Neural progenitor cell (in vitro differentiated cells): ENCODE measurements around the gene TENM3. TPM values are rescaled to one million over a fixed set of nuclear protein-coding genes. Genes with fewer than 3 reads are reported as not detected.

ENCODE experiments used
- DNase-seq: peaks from one replicate; pipeline ENCODE4 v3.0.0-alpha.2; 2016; ENCODE audit warnings: low spot score
- H2AFZ ChIP-seq: fragments of 200-600 bp; sonication (generic); replicated peaks from 2 replicates; pipeline ENCODE4 v1.6.1; 2016; ENCODE audit warnings: antibody characterized with exemption
- H3F3A ChIP-seq: fragments of 200-600 bp; sonication (generic); 2 replicates; pipeline ENCODE4 v1.6.1; 2016; ENCODE audit warnings: antibody characterized with exemption, low read depth
- H3K27ac ChIP-seq: fragments of 200-600 bp; sonication (generic); 2 replicates; pipeline ENCODE4 v1.5.1; 2016; ENCODE audit warnings: mild to moderate bottlenecking
- H3K27me3 ChIP-seq: fragments of 200-600 bp; sonication (generic); 2 replicates; pipeline ENCODE4 v1.6.1; 2016; ENCODE audit warnings: mild to moderate bottlenecking, moderate library complexity
- H3K36me3 ChIP-seq: fragments of 200-600 bp; sonication (generic); 2 replicates; pipeline ENCODE4 v1.5.1; 2016
- H3K4me1 ChIP-seq: fragments of 200-600 bp; sonication (generic); 2 replicates; pipeline ENCODE4 v1.6.1; 2016; ENCODE audit warnings: mixed run types
- H3K4me2 ChIP-seq: fragments of 200-600 bp; sonication (generic); 2 replicates; pipeline ENCODE4 v1.6.1; 2016
- H3K4me3 ChIP-seq: fragments of 200-600 bp; sonication (generic); 2 replicates; pipeline ENCODE4 v1.5.1; 2016
- H3K79me2 ChIP-seq: fragments of 200-600 bp; sonication (generic); 2 replicates; pipeline ENCODE4 v1.6.1; 2016; ENCODE audit warnings: low read depth
- H3K9ac ChIP-seq: fragments of 200-600 bp; sonication (generic); 2 replicates; pipeline ENCODE4 v1.6.1; 2016
- H3K9me3 ChIP-seq: fragments of 200-600 bp; sonication (generic); 2 replicates; pipeline ENCODE4 v1.5.1; 2016; ENCODE audit warnings: low read depth
- H4K20me1 ChIP-seq: fragments of 200-600 bp; sonication (generic); 2 replicates; pipeline ENCODE4 v1.6.1; 2016; ENCODE audit warnings: low read depth
- H3K27ac Mint-ChIP-seq: 3 replicates; pipeline ENCODE4 v1.8.0; 2021; ENCODE audit warnings: mixed read lengths
- H3K27me3 Mint-ChIP-seq: 2 replicates; pipeline ENCODE4 v1.8.0; 2022; ENCODE audit warnings: low read depth, mild to moderate bottlenecking, inconsistent platforms, moderate library complexity, mixed read lengths; ENCODE audit not compliant: insufficient read depth
- H3K36me3 Mint-ChIP-seq: 3 replicates; pipeline ENCODE4 v1.8.0; 2021; ENCODE audit warnings: mixed read lengths
- H3K4me1 Mint-ChIP-seq: 3 replicates; pipeline ENCODE4 v1.8.0; 2021; ENCODE audit warnings: mixed read lengths
- H3K4me3 Mint-ChIP-seq: 3 replicates; pipeline ENCODE4 v1.8.0; 2021; ENCODE audit warnings: mild to moderate bottlenecking, moderate library complexity, mixed read lengths
- H3K9me3 Mint-ChIP-seq: 3 replicates; pipeline ENCODE4 v1.8.0; 2020; ENCODE audit warnings: mixed read lengths
- EZH2 ChIP-seq: fragments of 200-600 bp; sonication (generic); IDR thresholded peaks from 2 replicates; pipeline ENCODE4 v1.6.1; 2017; ENCODE audit warnings: antibody characterized with exemption, mild to moderate bottlenecking, moderate library complexity
- EZH2phosphoT487 ChIP-seq: fragments of 200-600 bp; sonication (generic); IDR thresholded peaks from 2 replicates; pipeline ENCODE4 v1.6.1; 2017; ENCODE audit warnings: antibody characterized with exemption
- total RNA-seq: library from RNA; depleted of rRNA; stranded (reverse); fragments of >200 nt; gene quantifications from 2 replicates; pipeline ENCODE4 v1.2.3, GENCODE V29; 2015; ENCODE audit warnings: low replicate concordance
- TF ChIP-seq, protein P1 (sequence below): fragments of 200-600 bp; sonication (generic); IDR thresholded peaks from 2 replicates; pipeline ENCODE4 v1.5.1; 2017; ENCODE audit warnings: antibody characterized with exemption, mild to moderate bottlenecking

TENM3 gene
- total RNA-seq, 1 donor from 2014 or later: 78.7 TPM

DNA sequence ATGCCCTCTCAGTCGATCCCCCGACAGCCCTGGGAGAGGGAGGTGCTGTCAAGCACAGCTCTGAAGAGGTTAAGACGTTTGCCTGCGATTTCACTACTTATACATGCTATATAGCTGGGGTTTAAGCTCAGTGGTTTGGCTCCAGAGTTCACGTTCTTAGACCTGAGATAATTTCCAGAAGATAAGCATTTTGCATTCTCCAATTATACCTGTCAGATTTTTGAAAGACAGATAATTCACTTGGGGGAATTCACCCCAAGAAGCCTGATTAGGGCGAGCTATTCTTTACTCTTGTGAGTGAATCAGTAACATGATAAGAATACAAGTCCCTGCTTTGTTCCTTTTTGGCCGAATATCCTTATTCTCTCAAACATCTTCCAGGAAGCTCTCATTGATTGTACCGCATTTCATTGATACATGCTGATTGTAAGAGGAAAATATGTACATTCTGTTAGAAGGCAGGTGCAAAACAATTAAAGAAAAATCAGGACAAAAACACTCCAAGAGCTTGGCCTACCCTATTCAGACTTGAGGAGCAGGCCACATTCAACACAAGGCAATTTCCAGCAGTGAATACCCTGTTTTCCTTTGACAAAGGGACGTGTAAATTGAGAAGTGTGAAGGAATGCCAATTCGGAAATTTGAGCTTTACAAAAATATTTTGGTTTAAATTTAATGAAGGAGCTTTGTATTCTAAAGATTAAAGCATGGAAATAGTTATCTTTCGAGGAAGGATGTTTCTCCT is 30.2 kb downstream of the TENM3 start:
- Histone ChIP-seq H3K9me3 (peaks cover 6% of the 10 kb centered on the region), H3K9ac (no peak overlapping the region), H3K27ac (peak overlapping the region; percentile 94), H2AFZ (no peak overlapping the region), H3K79me2 (peaks cover 3% of the 10 kb centered on the region), H3K4me2 (peak overlapping the region; percentile 64), H3K4me1 (peaks cover 33% of the 10 kb centered on the region), H4K20me1 (no peaks in the 10 kb centered on the region), H3K4me3 (no peak overlapping the region), H3F3A (peaks cover 28% of the 10 kb centered on the region), H3K36me3 (peaks cover 6% of the 10 kb centered on the region), H3K27me3 (no peaks in the 10 kb centered on the region)
- Mint-ChIP-seq H3K4me1 (peaks cover 18% of the 10 kb centered on the region), H3K9me3 (peaks cover 45% of the 10 kb centered on the region), H3K27ac (no peak overlapping the region), H3K27me3 (peaks cover 5% of the 10 kb centered on the region), H3K4me3 (no peak overlapping the region), H3K36me3 (peaks cover 65% of the 10 kb centered on the region)
- TF ChIP-seq EZH2phosphoT487 (no peak), EZH2 (no peak)
- TF ChIP-seq, protein P1, sequence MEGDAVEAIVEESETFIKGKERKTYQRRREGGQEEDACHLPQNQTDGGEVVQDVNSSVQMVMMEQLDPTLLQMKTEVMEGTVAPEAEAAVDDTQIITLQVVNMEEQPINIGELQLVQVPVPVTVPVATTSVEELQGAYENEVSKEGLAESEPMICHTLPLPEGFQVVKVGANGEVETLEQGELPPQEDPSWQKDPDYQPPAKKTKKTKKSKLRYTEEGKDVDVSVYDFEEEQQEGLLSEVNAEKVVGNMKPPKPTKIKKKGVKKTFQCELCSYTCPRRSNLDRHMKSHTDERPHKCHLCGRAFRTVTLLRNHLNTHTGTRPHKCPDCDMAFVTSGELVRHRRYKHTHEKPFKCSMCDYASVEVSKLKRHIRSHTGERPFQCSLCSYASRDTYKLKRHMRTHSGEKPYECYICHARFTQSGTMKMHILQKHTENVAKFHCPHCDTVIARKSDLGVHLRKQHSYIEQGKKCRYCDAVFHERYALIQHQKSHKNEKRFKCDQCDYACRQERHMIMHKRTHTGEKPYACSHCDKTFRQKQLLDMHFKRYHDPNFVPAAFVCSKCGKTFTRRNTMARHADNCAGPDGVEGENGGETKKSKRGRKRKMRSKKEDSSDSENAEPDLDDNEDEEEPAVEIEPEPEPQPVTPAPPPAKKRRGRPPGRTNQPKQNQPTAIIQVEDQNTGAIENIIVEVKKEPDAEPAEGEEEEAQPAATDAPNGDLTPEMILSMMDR: no peak
- DNase-seq: peak; percentile 69

DNA sequence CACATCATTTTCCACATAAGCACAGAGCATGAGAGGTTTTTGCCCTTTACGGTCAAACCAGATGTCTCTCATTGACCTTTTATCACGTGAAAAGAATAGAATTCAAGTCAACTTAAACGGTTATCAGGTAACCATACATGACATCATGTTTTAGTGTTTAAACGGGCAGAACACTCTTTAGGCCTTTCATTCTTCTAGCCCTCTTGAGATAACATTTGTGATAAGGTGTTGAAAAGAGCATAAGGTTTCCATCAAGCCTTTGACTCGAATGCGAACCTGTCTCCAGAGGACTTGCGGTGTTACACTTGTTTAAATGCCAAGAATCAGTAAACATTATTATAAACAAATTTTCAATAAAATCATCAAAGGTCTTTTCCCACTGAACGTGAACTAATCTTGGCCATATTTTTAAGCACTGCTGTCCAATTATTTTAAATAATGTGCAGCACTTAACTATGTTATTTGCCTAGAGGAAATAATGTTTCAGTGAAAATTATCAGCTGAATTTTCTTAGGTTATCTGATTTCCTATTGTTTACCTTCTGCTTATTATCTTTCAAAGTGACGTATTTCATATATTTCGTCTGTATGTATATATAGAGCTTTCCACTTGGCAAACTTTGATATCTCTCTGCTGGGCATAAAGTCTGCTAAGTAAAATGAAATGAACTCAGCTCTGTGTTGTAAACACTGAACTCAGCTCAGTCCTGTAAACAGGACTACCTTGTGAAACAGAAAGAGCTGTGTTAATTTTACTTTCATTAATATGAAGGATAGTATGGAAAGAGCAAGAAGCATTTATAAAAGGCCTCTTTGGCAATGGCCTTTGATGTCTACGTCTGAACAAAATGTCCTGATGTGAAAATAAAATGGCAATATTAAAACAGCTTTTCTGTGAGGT is 33.3 kb downstream of the TENM3 start:
- peaks cover 18% of the 10 kb centered on the region for H3K4me1 Mint-ChIP-seq
- Histone ChIP-seq H3K9me3 (no peaks in the 10 kb centered on the region), H3F3A (peaks cover 28% of the 10 kb centered on the region), H3K79me2 (peaks cover 3% of the 10 kb centered on the region), H3K9ac (no peak overlapping the region), H3K4me3 (no peak overlapping the region), H3K4me2 (no peak overlapping the region), H3K27ac (no peak overlapping the region), H3K4me1 (peaks cover 33% of the 10 kb centered on the region), H3K36me3 (peaks cover 2% of the 10 kb centered on the region), H4K20me1 (no peaks in the 10 kb centered on the region), H2AFZ (no peak overlapping the region), H3K27me3 (no peaks in the 10 kb centered on the region)
- peaks cover 3% of the 10 kb centered on the region for H3K27me3 Mint-ChIP-seq
- TF ChIP-seq, protein P1: no peak
- TF ChIP-seq EZH2phosphoT487 (no peak), EZH2 (no peak)
- peaks cover 22% of the 10 kb centered on the region for H3K9me3 Mint-ChIP-seq
- peaks cover 44% of the 10 kb centered on the region for H3K36me3 Mint-ChIP-seq
- H3K27ac Mint-ChIP-seq: peak overlapping the region; percentile 57
- no peak overlapping the region for H3K4me3 Mint-ChIP-seq
- no peak for DNase-seq

DNA sequence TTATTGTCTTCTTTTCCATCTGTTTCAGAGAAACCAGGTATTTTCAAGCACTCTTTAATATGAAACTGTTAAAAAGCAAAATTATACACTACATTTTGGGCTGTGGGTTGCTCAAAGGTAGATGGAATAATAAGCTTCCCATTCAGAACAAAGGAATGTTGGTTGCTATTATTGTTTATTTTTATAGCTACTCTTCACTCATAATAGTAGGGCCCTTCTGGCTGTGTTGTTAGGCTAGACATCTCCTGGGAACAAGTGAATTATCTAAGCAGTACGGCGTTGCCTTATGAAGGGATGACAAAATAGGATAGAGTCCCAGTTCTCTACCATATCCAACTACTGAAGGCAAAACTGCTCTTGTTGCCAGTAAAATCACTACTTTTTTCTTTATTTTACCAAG is 34.2 kb downstream of the TENM3 start:
- Mint-ChIP-seq H3K27ac (no peak overlapping the region), H3K27me3 (peaks cover 3% of the 10 kb centered on the region), H3K9me3 (peaks cover 17% of the 10 kb centered on the region), H3K4me3 (no peak overlapping the region), H3K36me3 (peaks cover 40% of the 10 kb centered on the region), H3K4me1 (peaks cover 18% of the 10 kb centered on the region)
- no peaks in the 10 kb centered on the region for H4K20me1 ChIP-seq
- H2AFZ ChIP-seq: no peak overlapping the region
- TF ChIP-seq EZH2phosphoT487 (no peak), EZH2 (no peak)
- TF ChIP-seq, protein P1: no peak
- H3K27me3 ChIP-seq: no peaks in the 10 kb centered on the region
- DNase-seq: no peak
- H3K9ac ChIP-seq: no peak overlapping the region
- no peaks in the 10 kb centered on the region for H3K36me3 ChIP-seq
- no peak overlapping the region for H3K4me2 ChIP-seq
- peaks cover 3% of the 10 kb centered on the region for H3K79me2 ChIP-seq
- H3K4me1 ChIP-seq: peaks cover 31% of the 10 kb centered on the region
- H3K4me3 ChIP-seq: no peak overlapping the region
- no peak overlapping the region for H3K27ac ChIP-seq
- no peaks in the 10 kb centered on the region for H3K9me3 ChIP-seq
- H3F3A ChIP-seq: peaks cover 24% of the 10 kb centered on the region
